Hepatocyte (in vitro differentiated cells): ENCODE measurements around the gene WTIP. TPM values are rescaled to one million over a fixed set of nuclear protein-coding genes. Genes with fewer than 3 reads are reported as not detected.
"Not testable (repeated sequence)": the region's sequence is repeated elsewhere in the genome, so short reads cannot be mapped to it uniquely, and the experiment has no call there.

Experiments used
- DNase-seq: peaks from one replicate; pipeline ENCODE4 v3.0.0-alpha.2; 2016; ENCODE audit warnings: low spot score
- H2AFZ ChIP-seq: fragments of 200-600 bp; sonication (generic); 2 replicates; pipeline ENCODE4 v1.6.0; 2016; ENCODE audit warnings: antibody characterized with exemption, mild to moderate bottlenecking
- H3K27ac ChIP-seq: fragments of 200-600 bp; sonication (generic); 2 replicates; pipeline ENCODE4 v1.5.1; 2016; ENCODE audit warnings: mild to moderate bottlenecking
- H3K27me3 ChIP-seq: fragments of 200-600 bp; sonication (generic); 2 replicates; pipeline ENCODE4 v1.6.1; 2016
- H3K36me3 ChIP-seq: fragments of 200-600 bp; sonication (generic); replicated peaks from 2 replicates; pipeline ENCODE4 v1.5.1; 2016; ENCODE audit warnings: low read depth; ENCODE audit not compliant: insufficient read depth
- H3K4me1 ChIP-seq: fragments of 200-600 bp; sonication (generic); 2 replicates; pipeline ENCODE4 v1.5.1; 2016; ENCODE audit warnings: mild to moderate bottlenecking, moderate library complexity; ENCODE audit not compliant: insufficient read depth
- H3K4me2 ChIP-seq: fragments of 200-600 bp; sonication (generic); 2 replicates; pipeline ENCODE4 v1.6.0; 2016
- H3K4me3 ChIP-seq: fragments of 200-600 bp; sonication (generic); 2 replicates; pipeline ENCODE4 v1.5.1; 2016; ENCODE audit warnings: mild to moderate bottlenecking
- H3K79me2 ChIP-seq: fragments of 200-600 bp; sonication (generic); 2 replicates; pipeline ENCODE4 v1.6.0; 2017; ENCODE audit warnings: mild to moderate bottlenecking
- H3K9me2 ChIP-seq: fragments of 200-600 bp; sonication (generic); replicated peaks from 2 replicates; pipeline ENCODE4 v1.6.0; 2017; ENCODE audit warnings: mild to moderate bottlenecking; ENCODE audit not compliant: insufficient read depth
- H3K9me3 ChIP-seq: fragments of 200-600 bp; sonication (generic); 2 replicates; pipeline ENCODE4 v1.5.1; 2016; ENCODE audit warnings: low read depth, mild to moderate bottlenecking
- H4K20me1 ChIP-seq: fragments of 200-600 bp; sonication (generic); 2 replicates; pipeline ENCODE4 v1.6.0; 2016; ENCODE audit warnings: mild to moderate bottlenecking; ENCODE audit not compliant: insufficient read depth, poor library complexity, severe bottlenecking
- EZH2 ChIP-seq: fragments of 200-600 bp; sonication (generic); IDR thresholded peaks from 2 replicates; pipeline ENCODE4 v1.6.1; 2016; ENCODE audit warnings: antibody characterized with exemption, mild to moderate bottlenecking, borderline replicate concordance
- EZH2phosphoT487 ChIP-seq: fragments of 200-600 bp; sonication (generic); IDR thresholded peaks from one replicate; pipeline ENCODE4 v1.6.1; 2018; ENCODE audit warnings: antibody characterized with exemption, mild to moderate bottlenecking, low read depth, moderate library complexity; ENCODE audit not compliant: unreplicated experiment, severe bottlenecking
- WGBS: methylation state at CpG from one replicate; pipeline ENCODE4 v1.1.6; 2016; ENCODE audit warnings: low lambda C conversion rate; ENCODE audit errors: missing lambda C conversion rate; 5-methylcytosine and 5-hydroxymethylcytosine counted together
- polyA plus RNA-seq: library from polyadenylated mRNA; unstranded; fragments of >200 nt; fragmentation: Nextera tagmentation; extraction: Ambion mirVana; gene quantifications from 2 replicates; pipeline ENCODE4 v1.2.1, GENCODE V29; 2016
- total RNA-seq: library from RNA; depleted of rRNA; stranded (reverse); fragments of >200 nt; gene quantifications from 2 replicates; pipeline ENCODE4 v1.2.3, GENCODE V29; 2014
- TF ChIP-seq, protein P1 (sequence below): fragments of 200-600 bp; sonication (generic); IDR thresholded peaks from 2 replicates; pipeline ENCODE4 v1.5.1; 2016; ENCODE audit warnings: antibody characterized with exemption, mild to moderate bottlenecking; ENCODE audit not compliant: poor library complexity

The WTIP gene
- total and polyA plus RNA-seq, 2 experiments from 2014 or later, result 18.1 to 21.5 TPM

DNA sequence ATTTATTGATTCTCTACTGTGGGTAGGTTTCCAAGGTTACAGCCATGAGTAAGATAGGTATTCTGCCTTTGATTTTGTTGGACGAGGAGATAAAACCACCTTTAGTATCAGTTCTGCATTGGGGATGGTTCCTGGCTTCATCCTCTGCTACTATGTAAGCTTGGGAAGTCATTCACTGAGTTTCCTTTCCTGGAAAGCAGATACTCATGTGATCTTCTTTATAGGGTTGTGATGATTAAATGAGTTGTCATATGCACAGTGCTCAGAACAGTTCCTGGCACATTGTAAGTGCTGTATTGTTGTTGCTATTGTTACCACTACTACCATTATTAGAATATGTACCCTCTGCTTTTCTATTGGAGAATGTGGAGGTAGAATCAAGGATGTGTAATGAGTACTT lies 13.1 kb upstream of the WTIP start:
- WGBS, result 92% methylated on average over 1 of the region's 1 CpG
- DNase-seq, result no peak
- H3K9me3 ChIP-seq, result no peaks in the 10 kb centered on the region
- no peaks in the 10 kb centered on the region for H3K36me3 ChIP-seq
- no peak overlapping the region for H2AFZ ChIP-seq
- H3K4me2 ChIP-seq, result no peak overlapping the region
- H3K9me2 ChIP-seq, result no peaks in the 10 kb centered on the region
- H3K27me3 ChIP-seq, result no peaks in the 10 kb centered on the region
- H3K79me2 ChIP-seq, result peaks cover 2% of the 10 kb centered on the region
- no peak overlapping the region for H3K27ac ChIP-seq
- no peak for TF ChIP-seq EZH2phosphoT487
- TF ChIP-seq, protein P1, sequence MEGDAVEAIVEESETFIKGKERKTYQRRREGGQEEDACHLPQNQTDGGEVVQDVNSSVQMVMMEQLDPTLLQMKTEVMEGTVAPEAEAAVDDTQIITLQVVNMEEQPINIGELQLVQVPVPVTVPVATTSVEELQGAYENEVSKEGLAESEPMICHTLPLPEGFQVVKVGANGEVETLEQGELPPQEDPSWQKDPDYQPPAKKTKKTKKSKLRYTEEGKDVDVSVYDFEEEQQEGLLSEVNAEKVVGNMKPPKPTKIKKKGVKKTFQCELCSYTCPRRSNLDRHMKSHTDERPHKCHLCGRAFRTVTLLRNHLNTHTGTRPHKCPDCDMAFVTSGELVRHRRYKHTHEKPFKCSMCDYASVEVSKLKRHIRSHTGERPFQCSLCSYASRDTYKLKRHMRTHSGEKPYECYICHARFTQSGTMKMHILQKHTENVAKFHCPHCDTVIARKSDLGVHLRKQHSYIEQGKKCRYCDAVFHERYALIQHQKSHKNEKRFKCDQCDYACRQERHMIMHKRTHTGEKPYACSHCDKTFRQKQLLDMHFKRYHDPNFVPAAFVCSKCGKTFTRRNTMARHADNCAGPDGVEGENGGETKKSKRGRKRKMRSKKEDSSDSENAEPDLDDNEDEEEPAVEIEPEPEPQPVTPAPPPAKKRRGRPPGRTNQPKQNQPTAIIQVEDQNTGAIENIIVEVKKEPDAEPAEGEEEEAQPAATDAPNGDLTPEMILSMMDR, result no peak
- no peak for TF ChIP-seq EZH2
- H3K4me3 ChIP-seq, result no peak overlapping the region
- H4K20me1 ChIP-seq, result no peaks in the 10 kb centered on the region
- no peaks in the 10 kb centered on the region for H3K4me1 ChIP-seq

DNA sequence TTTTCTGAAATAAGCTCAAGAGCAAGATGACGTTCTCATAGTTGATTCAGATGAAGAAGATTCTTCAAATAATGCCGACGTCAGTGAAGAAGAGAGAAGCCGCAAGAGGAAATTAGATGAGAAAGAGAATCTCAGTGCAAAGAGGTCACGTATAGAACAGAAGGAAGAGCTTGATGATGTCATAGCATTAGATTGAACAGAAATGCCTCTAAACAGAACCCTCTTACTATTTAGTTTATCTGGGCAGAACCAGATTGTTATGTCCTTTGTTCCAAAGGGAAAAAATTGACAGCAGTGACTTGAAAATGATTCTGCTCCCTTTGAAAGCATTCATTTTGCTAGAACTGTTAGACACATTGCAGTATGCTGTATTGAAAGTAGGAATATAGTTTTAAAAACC lies 12.5 kb upstream of the WTIP start:
- 95% methylated on average over 5 of the region's 5 CpGs for WGBS
- H4K20me1 ChIP-seq, H3K36me3 ChIP-seq, DNase-seq, H3K27ac ChIP-seq, H3K79me2 ChIP-seq, H2AFZ ChIP-seq, H3K9me2 ChIP-seq, H3K4me3 ChIP-seq, H3K27me3 ChIP-seq, H3K9me3 ChIP-seq, H3K4me2 ChIP-seq, H3K4me1 ChIP-seq: not testable (repeated sequence)

DNA sequence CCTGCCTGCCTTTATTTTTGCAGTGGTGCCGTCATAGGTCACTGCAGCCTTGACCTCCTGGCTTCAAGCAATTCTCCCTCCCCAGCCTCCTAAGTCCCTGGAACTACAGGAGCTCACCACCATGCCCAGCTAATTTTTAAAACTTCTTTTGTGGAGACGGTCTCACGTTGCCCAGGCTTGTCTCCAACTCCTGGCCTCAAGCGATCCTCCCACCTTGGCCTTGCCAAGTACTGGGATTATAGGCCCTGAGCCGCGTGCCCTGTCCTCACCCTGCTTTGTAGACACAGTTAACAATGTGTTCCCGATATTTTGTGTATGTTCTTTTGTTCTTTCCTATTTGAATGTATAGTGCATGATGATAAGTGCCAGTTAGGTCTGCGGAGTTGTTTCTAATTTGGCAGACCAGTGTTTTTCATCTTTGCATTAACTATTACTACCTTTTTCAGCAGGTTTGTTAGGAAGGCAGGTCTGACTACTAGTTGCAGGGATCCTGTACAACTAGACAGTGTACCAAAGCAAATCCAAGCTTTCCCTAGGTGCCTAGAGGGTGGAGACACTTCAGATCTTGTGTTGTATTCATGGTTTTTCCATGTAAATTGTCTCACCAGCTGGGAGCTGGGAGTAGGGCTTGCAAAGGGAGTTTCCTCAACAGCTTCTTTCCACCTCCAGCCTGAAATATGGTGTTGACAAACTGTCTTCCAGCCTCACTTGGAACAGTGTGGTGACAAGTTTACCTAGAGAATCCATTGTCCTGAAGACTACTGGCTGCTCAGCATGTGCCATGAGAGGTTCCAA lies 9.5 kb upstream of the WTIP start:
- H2AFZ ChIP-seq, result no peak overlapping the region
- no peaks in the 10 kb centered on the region for H4K20me1 ChIP-seq
- no peaks in the 10 kb centered on the region for H3K9me3 ChIP-seq
- H3K27ac ChIP-seq, result no peak overlapping the region
- no peaks in the 10 kb centered on the region for H3K79me2 ChIP-seq
- no peak for DNase-seq
- no peaks in the 10 kb centered on the region for H3K4me1 ChIP-seq
- WGBS, result 95% methylated on average over 8 of the region's 8 CpGs
- H3K27me3 ChIP-seq, result no peaks in the 10 kb centered on the region
- no peaks in the 10 kb centered on the region for H3K36me3 ChIP-seq
- H3K9me2 ChIP-seq, result no peaks in the 10 kb centered on the region
- H3K4me3 ChIP-seq, result no peak overlapping the region
- no peak overlapping the region for H3K4me2 ChIP-seq
- no peak for TF ChIP-seq EZH2
- TF ChIP-seq, protein P1, result no peak
- no peak for TF ChIP-seq EZH2phosphoT487

DNA sequence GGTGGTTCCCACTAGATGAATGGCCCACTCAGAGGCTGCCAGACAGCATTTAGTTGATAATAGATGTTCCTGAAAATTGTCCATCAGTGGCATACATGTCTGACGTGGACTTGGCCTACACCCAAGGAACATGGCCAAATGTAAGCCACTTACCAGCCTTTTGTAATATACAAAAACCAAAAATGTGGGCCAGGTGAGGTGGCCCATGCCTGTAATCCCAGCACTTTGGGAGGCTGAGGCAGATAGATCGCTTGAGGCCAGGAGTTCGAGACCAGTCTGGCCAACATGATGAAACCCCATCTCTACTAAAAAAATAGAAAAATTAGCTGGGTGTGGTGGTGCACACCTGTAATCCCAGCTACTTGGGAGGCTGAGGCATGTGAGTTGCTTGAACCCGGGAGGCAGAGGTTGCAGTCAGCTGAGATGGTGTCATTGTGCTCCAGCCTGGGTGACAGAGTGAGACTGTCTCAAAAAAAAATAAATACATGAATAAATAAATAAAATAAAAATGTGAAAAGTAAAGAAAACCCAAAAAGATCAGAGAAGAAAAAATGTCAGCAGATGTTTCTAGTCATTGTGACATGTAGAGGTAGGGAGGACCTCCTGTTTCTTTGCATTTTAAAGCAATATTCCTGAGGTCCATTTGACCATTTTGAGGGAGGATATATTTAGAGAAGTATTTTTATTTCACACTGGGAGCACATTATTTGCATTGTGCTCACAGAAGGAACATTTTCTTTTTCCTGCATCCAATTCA lies 7.1 kb upstream of the WTIP start:
- H3K9me3 ChIP-seq, result no peaks in the 10 kb centered on the region
- H4K20me1 ChIP-seq, result no peaks in the 10 kb centered on the region
- H3K27ac ChIP-seq, result no peak overlapping the region
- 97% methylated on average over 4 of the region's 4 CpGs for WGBS
- H3K79me2 ChIP-seq, result no peaks in the 10 kb centered on the region
- H3K4me3 ChIP-seq, result no peak overlapping the region
- no peak for DNase-seq
- H3K9me2 ChIP-seq, result no peaks in the 10 kb centered on the region
- TF ChIP-seq, protein P1, result no peak
- no peak for TF ChIP-seq EZH2phosphoT487
- TF ChIP-seq EZH2, result no peak
- H3K36me3 ChIP-seq, result no peaks in the 10 kb centered on the region
- H2AFZ ChIP-seq, result no peak overlapping the region
- H3K27me3 ChIP-seq, result no peaks in the 10 kb centered on the region
- H3K4me1 ChIP-seq, result no peaks in the 10 kb centered on the region
- no peak overlapping the region for H3K4me2 ChIP-seq
